Naive thymus-derived CD4-positive, alpha-beta T cell (primary cell): ENCODE data around the gene KRTAP9-7. TPM values are rescaled to one million over a fixed set of nuclear protein-coding genes. Genes with fewer than 3 reads are reported as not detected.

Source experiments
- ATAC-seq: fragments of 150-1000 bp; cut with Tn5 transposase; 2 replicates; pipeline ENCODE4 v1.10.0; 2021; ENCODE audit warnings: mild to moderate bottlenecking, moderate library complexity
- CTCF ChIA-PET: fragments of 350-600 bp; sonication (Branson Sonifier 250); formaldehyde crosslinking; loops from one replicate; lab custom pipeline; 2021; ENCODE audit warnings: antibody characterized with exemption; lab: Charles Lee
- POLR2A ChIA-PET: fragments of 350-600 bp; sonication (Branson Sonifier 250); formaldehyde crosslinking; loops from one replicate; lab custom pipeline; 2021; ENCODE audit warnings: antibody characterized with exemption, inconsistent platforms; lab: Charles Lee
- DNase-seq, 9 donors: peaks; one replicate each; pipeline versions ENCODE4 v3.0.0 to v3.0.0-alpha.2; 2020 to 2022; ENCODE audit warnings: mixed read lengths in 1 of 9
- H3K27ac ChIP-seq: one replicate; pipeline ENCODE4 v1.7.0; 2013; ENCODE audit warnings: mild to moderate bottlenecking, low read depth, low read length, moderate library complexity
- H3K27me3 ChIP-seq, 2 donors: one replicate each; pipeline ENCODE4 v1.7.0; 2013; ENCODE audit warnings: low read length in 2 of 2, mild to moderate bottlenecking in 2 of 2, moderate library complexity in 2 of 2; ENCODE audit not compliant: control insufficient read depth in 2 of 2, insufficient read depth in 2 of 2
- H3K36me3 ChIP-seq, 3 experiments: 1 replicate in 2 of 3; 2 replicates in 1 of 3; pipeline ENCODE4 v1.7.0; 2013; ENCODE audit warnings: low read length in 3 of 3, mild to moderate bottlenecking in 3 of 3, moderate library complexity in 1 of 3; ENCODE audit not compliant: insufficient read depth in 3 of 3, control insufficient read depth in 2 of 3
- H3K4me1 ChIP-seq, 2 donors: one replicate each; pipeline ENCODE4 v1.7.0; 2013; ENCODE audit warnings: low read length in 2 of 2, mild to moderate bottlenecking in 2 of 2, moderate library complexity in 1 of 2; ENCODE audit not compliant: control insufficient read depth in 2 of 2, insufficient read depth in 2 of 2
- H3K4me3 ChIP-seq: 2 replicates; pipeline ENCODE4 v1.7.0; 2013; ENCODE audit warnings: mild to moderate bottlenecking, low read length
- H3K9me3 ChIP-seq, 3 experiments: 1 replicate in 2 of 3; 2 replicates in 1 of 3; pipeline ENCODE4 v1.7.0; 2013; ENCODE audit warnings: low read length in 3 of 3; ENCODE audit not compliant: control insufficient read depth in 2 of 3
- H3K27ac Mint-ChIP-seq, 9 donors: one replicate each; pipeline ENCODE4 v1.8.0; 2020 to 2022; ENCODE audit warnings: mixed read lengths in 9 of 9, mild to moderate bottlenecking in 8 of 9, moderate library complexity in 5 of 9, inconsistent platforms in 2 of 9
- H3K27me3 Mint-ChIP-seq, 5 donors: one replicate each; pipeline ENCODE4 v1.8.0; 2021 to 2022; ENCODE audit warnings: mixed read lengths in 5 of 5, mild to moderate bottlenecking in 1 of 5
- H3K36me3 Mint-ChIP-seq, 5 donors: one replicate each; pipeline ENCODE4 v1.8.0; 2020 to 2022; ENCODE audit warnings: mixed read lengths in 5 of 5, mild to moderate bottlenecking in 3 of 5, inconsistent platforms in 1 of 5
- H3K4me1 Mint-ChIP-seq, 7 donors: one replicate each; pipeline ENCODE4 v1.8.0; 2020 to 2022; ENCODE audit warnings: mixed read lengths in 7 of 7, mild to moderate bottlenecking in 3 of 7, inconsistent platforms in 1 of 7
- H3K4me3 Mint-ChIP-seq, 10 donors: one replicate each; pipeline ENCODE4 v1.8.0; 2020 to 2022; ENCODE audit warnings: mild to moderate bottlenecking in 10 of 10, mixed read lengths in 10 of 10, moderate library complexity in 6 of 10, inconsistent platforms in 2 of 10
- H3K9me3 Mint-ChIP-seq, 11 donors: one replicate each; pipeline ENCODE4 v1.8.0; 2020 to 2022; ENCODE audit warnings: mixed read lengths in 11 of 11, mild to moderate bottlenecking in 4 of 11, inconsistent platforms in 1 of 11, moderate library complexity in 1 of 11
- intact Hi-C, 2 donors: fragments of 100-400 bp; cut with micrococcal nuclease; formaldehyde crosslinking; loops; one replicate each; pipeline ENCODE4 v1.15.1; 2023
- polyA plus RNA-seq, 2 donors: library from polyadenylated mRNA; unstranded; fragments of 300-500 nt; fragmentation: Illumina TruSeq; gene quantifications; one replicate each; pipeline ENCODE4 v1.2.3, GENCODE V29; 2021
- total RNA-seq, 6 experiments: library from RNA in 5 of 6; stranded (reverse) in 5 of 6; gene quantifications; 1 replicate in 5 of 6; 2 replicates in 1 of 6; pipeline ENCODE4 v1.2.3 and lab custom pipeline; 2021 to 2026

KRTAP9-7 gene
- total and polyA plus RNA-seq, 7 experiments from 2014 or later = not detected

GRCh38 chr17:41302981-41303380 lies 27.5 kb downstream of the KRTAP9-7 start:
- Histone ChIP-seq H3K36me3 (no peaks in the 10 kb centered on the region), H3K4me3 (no peak overlapping the region), H3K27me3 (no peaks in the 10 kb centered on the region), H3K9me3 (no peaks in the 10 kb centered on the region), H3K4me1 (peaks cover 13 to 15% of the 10 kb centered on the region in 2 donors), H3K27ac (no peak overlapping the region)
- Mint-ChIP-seq H3K27ac (peak overlapping the region in 1 of 9 donors; percentile 7), H3K27me3 (peaks cover 0 to 2% (median 0%) of the 10 kb centered on the region in 5 donors), H3K9me3 (peaks cover 0 to 22% (median 7%) of the 10 kb centered on the region in 11 donors), H3K4me3 (no peak overlapping the region), H3K36me3 (peaks cover 0 to 14% (median 10%) of the 10 kb centered on the region in 5 donors), H3K4me1 (peaks cover 4 to 44% (median 36%) of the 10 kb centered on the region in 7 donors)
- ChIA-PET CTCF (no interaction called here), POLR2A (no interaction called here)
- intact Hi-C loops = no loop called here
- ATAC-seq = no peak
- DNase-seq = no peak

- Mint-ChIP-seq H3K36me3 (peaks cover 0 to 14% (median 10%) of the 10 kb centered on the region in 5 donors), H3K4me1 (peaks cover 15 to 55% (median 47%) of the 10 kb centered on the region in 7 donors), H3K9me3 (peaks cover 0 to 22% (median 7%) of the 10 kb centered on the region in 11 donors), H3K4me3 (no peak overlapping the region), H3K27me3 (peaks cover 0 to 2% (median 0%) of the 10 kb centered on the region in 5 donors), H3K27ac (peak overlapping the region in 3 of 9 donors; percentile 36 to 53 (median 46))
- no peak for ATAC-seq
- no peaks in the 10 kb centered on the region for H3K36me3 ChIP-seq
- no peak for DNase-seq
- H3K27me3 ChIP-seq = no peaks in the 10 kb centered on the region
- no peak overlapping the region for H3K4me3 ChIP-seq
- H3K4me1 ChIP-seq = peaks cover 23 to 26% of the 10 kb centered on the region in 2 donors
- intact Hi-C loops = no loop called here
- ChIA-PET CTCF (no interaction called here), POLR2A (no interaction called here)
- H3K9me3 ChIP-seq = no peaks in the 10 kb centered on the region
- H3K27ac ChIP-seq = no peak overlapping the region
Measured at GRCh38 chr17:41304091-41304490, 28.6 kb downstream of the KRTAP9-7 start.

GRCh38 chr17:41307647-41308046 lies 32.1 kb downstream of the KRTAP9-7 start:
- H3K4me1 Mint-ChIP-seq = peaks cover 28 to 78% (median 70%) of the 10 kb centered on the region in 7 donors
- intact Hi-C loops = loop anchor here in 1 of 2 donors (1.0 to 5.0 kb wide), 4 partner anchors 15 to 187 kb away; no protein-coding TSS in a partner anchor
- H3K36me3 Mint-ChIP-seq = peaks cover 0 to 14% (median 9%) of the 10 kb centered on the region in 5 donors
- H3K4me3 ChIP-seq = peak overlapping the region; percentile 13
- peak overlapping the region; percentile 82 to 100 (median 98) for H3K27ac Mint-ChIP-seq
- no peaks in the 10 kb centered on the region for H3K9me3 ChIP-seq
- peak overlapping the region; percentile 65 to 89 (median 78) for H3K4me3 Mint-ChIP-seq
- no peaks in the 10 kb centered on the region for H3K27me3 ChIP-seq
- CTCF ChIA-PET = interaction anchor here (1.6 to 3.0 kb wide), 5 partner anchors 14 to 400 kb away, joined by 4 to 39 read pairs (median 7); no protein-coding TSS in a partner anchor
- peaks cover 0 to 10% (median 0%) of the 10 kb centered on the region in 11 donors for H3K9me3 Mint-ChIP-seq
- H3K27me3 Mint-ChIP-seq = peaks cover 0 to 8% (median 0%) of the 10 kb centered on the region in 5 donors
- ATAC-seq (no peak), DNase-seq (no peak)
- POLR2A ChIA-PET = interaction anchor here (0.5 to 3.2 kb wide), 11 partner anchors 8 to 756 kb away, joined by 3 to 36 read pairs (median 3); partner anchors contain the start of genes EIF1 and SMARCE1
- no peaks in the 10 kb centered on the region for H3K36me3 ChIP-seq
- peaks cover 41 to 49% of the 10 kb centered on the region in 2 donors for H3K4me1 ChIP-seq
- peak overlapping the region; percentile 75 for H3K27ac ChIP-seq

- H3K27me3 Mint-ChIP-seq = peaks cover 0 to 8% (median 0%) of the 10 kb centered on the region in 5 donors
- peaks cover 0 to 10% (median 0%) of the 10 kb centered on the region in 11 donors for H3K9me3 Mint-ChIP-seq
- Histone ChIP-seq H3K4me1 (peaks cover 41 to 49% of the 10 kb centered on the region in 2 donors), H3K27me3 (no peaks in the 10 kb centered on the region), H3K9me3 (no peaks in the 10 kb centered on the region), H3K4me3 (peak overlapping the region; percentile 24), H3K36me3 (no peaks in the 10 kb centered on the region), H3K27ac (peak overlapping the region; percentile 75)
- intact Hi-C loops = loop anchor here in 1 of 2 donors (1.0 to 5.0 kb wide), 4 partner anchors 14 to 188 kb away; no protein-coding TSS in a partner anchor
- H3K4me3 Mint-ChIP-seq = peak overlapping the region; percentile 65 to 89 (median 78)
- CTCF ChIA-PET = interaction anchor here (0.7 to 3.0 kb wide), 12 partner anchors 14 to 769 kb away, joined by 3 to 39 read pairs (median 4); no protein-coding TSS in a partner anchor
- POLR2A ChIA-PET = interaction anchor here (0.6 to 3.2 kb wide), 18 partner anchors 8 to 757 kb away, joined by 3 to 36 read pairs (median 4); partner anchors contain the start of gene KRTAP4-12
- ATAC-seq = peak; percentile 91
- peaks cover 0 to 14% (median 9%) of the 10 kb centered on the region in 5 donors for H3K36me3 Mint-ChIP-seq
- H3K4me1 Mint-ChIP-seq = peaks cover 28 to 80% (median 70%) of the 10 kb centered on the region in 7 donors
- H3K27ac Mint-ChIP-seq = peak overlapping the region; percentile 82 to 100 (median 98)
- peak in 8 of 9 donors; percentile 56 to 94 (median 92) for DNase-seq
Measured at GRCh38 chr17:41308251-41308917, 32.9 kb downstream of the KRTAP9-7 start.

GRCh38 chr17:41308918-41309359 lies 33.4 kb downstream of the KRTAP9-7 start, which contains the start of gene KRTAP16-1:
Gene KRTAP16-1 (minus strand): TSS chr17:41309309. CDS start chr17:41309253, 56 bp downstream.
- ATAC-seq (no peak), DNase-seq (peak in 1 of 9 donors; percentile 69)
- Histone ChIP-seq H3K4me3 (peak within 1 kb of the TSS; percentile 24), H3K36me3 (no peaks in the 10 kb centered on the region), H3K27ac (peak within 1 kb of the TSS; percentile 75), H3K27me3 (no peaks in the 10 kb centered on the region), H3K9me3 (no peaks in the 10 kb centered on the region), H3K4me1 (peaks cover 41 to 49% of the 10 kb centered on the region in 2 donors)
- intact Hi-C loops = loop anchor here in 1 of 2 donors (1.0 to 5.0 kb wide), 4 partner anchors 13 to 189 kb away; no protein-coding TSS in a partner anchor
- Mint-ChIP-seq H3K9me3 (peaks cover 0 to 10% (median 0%) of the 10 kb centered on the region in 11 donors), H3K4me1 (peaks cover 28 to 82% (median 70%) of the 10 kb centered on the region in 7 donors), H3K27ac (peak within 1 kb of the TSS; percentile 82 to 100 (median 98)), H3K36me3 (peaks cover 0 to 14% (median 9%) of the 10 kb centered on the region in 5 donors), H3K27me3 (peaks cover 0 to 8% (median 0%) of the 10 kb centered on the region in 5 donors), H3K4me3 (peak within 1 kb of the TSS; percentile 65 to 89 (median 78))
- ChIA-PET CTCF (interaction anchor here (0.7 to 3.0 kb wide), 12 partner anchors 13 to 769 kb away, joined by 3 to 39 read pairs (median 4); no protein-coding TSS in a partner anchor), POLR2A (interaction anchor here (0.6 to 3.2 kb wide), 16 partner anchors 10 to 758 kb away, joined by 3 to 36 read pairs (median 4); partner anchors contain the start of gene KRTAP4-12)

- intact Hi-C loops = no loop called here
- Mint-ChIP-seq H3K9me3 (peaks cover 0 to 10% (median 0%) of the 10 kb centered on the region in 11 donors), H3K27ac (peak overlapping the region in 8 of 9 donors; percentile 87 to 100 (median 98)), H3K4me1 (peaks cover 28 to 70% (median 61%) of the 10 kb centered on the region in 7 donors), H3K27me3 (peaks cover 0 to 12% (median 0%) of the 10 kb centered on the region in 5 donors), H3K36me3 (peaks cover 0 to 10% (median 4%) of the 10 kb centered on the region in 5 donors), H3K4me3 (peak overlapping the region in 5 of 10 donors; percentile 27 to 89 (median 61))
- Histone ChIP-seq H3K27ac (no peak overlapping the region), H3K36me3 (no peaks in the 10 kb centered on the region), H3K4me1 (peaks cover 41 to 49% of the 10 kb centered on the region in 2 donors), H3K4me3 (no peak overlapping the region), H3K9me3 (no peaks in the 10 kb centered on the region), H3K27me3 (no peaks in the 10 kb centered on the region)
- DNase-seq (no peak), ATAC-seq (no peak)
- ChIA-PET CTCF (interaction anchor here (1.2 kb wide), 1 partner anchor 11 kb away, joined by 3 read pairs; no protein-coding TSS in a partner anchor), POLR2A (interaction anchor here (0.6 kb wide), 1 partner anchor 32 kb away, joined by 3 read pairs; no protein-coding TSS in a partner anchor)
Measured at GRCh38 chr17:41311111-41311510, 35.6 kb downstream of the KRTAP9-7 start.
